ENCODE results near the gene STAP2.

STAP2 gene

GRCh38 chr19:4375164-4376027 lies 36.8 kb upstream of the STAP2 start:
- H3K9ac ChIP-seq (ENCODE audit: low read length): peak overlapping the region; percentile 33
- H3K27ac ChIP-seq (ENCODE audit: low read length): no peak overlapping the region
- no peaks in the 10 kb centered on the region for H3K36me3 ChIP-seq (ENCODE audit: control insufficient read depth, low read depth, low read length)
- no peak overlapping the region for H3K4me3 ChIP-seq (ENCODE audit: low read length)
- H3K4me1 ChIP-seq (ENCODE audit: control insufficient read depth, low read depth, low read length): peaks cover 24% of the 10 kb centered on the region
- no peaks in the 10 kb centered on the region for H3K27me3 ChIP-seq (ENCODE audit: control insufficient read depth, insufficient read depth, low read length)
- H3K9me3 ChIP-seq (ENCODE audit: control insufficient read depth, low read depth, low read length): no peaks in the 10 kb centered on the region

- peak overlapping the region; percentile 33 for H3K9ac ChIP-seq (ENCODE audit: low read length)
- no peaks in the 10 kb centered on the region for H3K9me3 ChIP-seq (ENCODE audit: control insufficient read depth, low read depth, low read length)
- no peaks in the 10 kb centered on the region for H3K27me3 ChIP-seq (ENCODE audit: control insufficient read depth, insufficient read depth, low read length)
- no peak overlapping the region for H3K4me3 ChIP-seq (ENCODE audit: low read length)
- H3K4me1 ChIP-seq (ENCODE audit: control insufficient read depth, low read depth, low read length): peaks cover 24% of the 10 kb centered on the region
- H3K36me3 ChIP-seq (ENCODE audit: control insufficient read depth, low read depth, low read length): no peaks in the 10 kb centered on the region
- no peak overlapping the region for H3K27ac ChIP-seq (ENCODE audit: low read length)
Observed at GRCh38 chr19:4374498-4375163, 36.0 kb upstream of the STAP2 start.

GRCh38 chr19:4373601-4374497 lies 35.2 kb upstream of the STAP2 start:
- peaks cover 28% of the 10 kb centered on the region for H3K4me1 ChIP-seq (ENCODE audit: control insufficient read depth, low read depth, low read length)
- no peaks in the 10 kb centered on the region for H3K36me3 ChIP-seq (ENCODE audit: control insufficient read depth, low read depth, low read length)
- no peak overlapping the region for H3K27ac ChIP-seq (ENCODE audit: low read length)
- no peaks in the 10 kb centered on the region for H3K27me3 ChIP-seq (ENCODE audit: control insufficient read depth, insufficient read depth, low read length)
- H3K9me3 ChIP-seq (ENCODE audit: control insufficient read depth, low read depth, low read length): no peaks in the 10 kb centered on the region
- H3K9ac ChIP-seq (ENCODE audit: low read length): no peak overlapping the region
- H3K4me3 ChIP-seq (ENCODE audit: low read length): no peak overlapping the region

GRCh38 chr19:4373013-4373367 lies 34.4 kb upstream of the STAP2 start:
- Histone ChIP-seq H3K4me3 (ENCODE audit: low read length) (no peak overlapping the region), H3K9ac (ENCODE audit: low read length) (no peak overlapping the region), H3K4me1 (ENCODE audit: control insufficient read depth, low read depth, low read length) (peaks cover 29% of the 10 kb centered on the region), H3K9me3 (ENCODE audit: control insufficient read depth, low read depth, low read length) (no peaks in the 10 kb centered on the region), H3K27ac (ENCODE audit: low read length) (no peak overlapping the region), H3K36me3 (ENCODE audit: control insufficient read depth, low read depth, low read length) (no peaks in the 10 kb centered on the region), H3K27me3 (ENCODE audit: control insufficient read depth, insufficient read depth, low read length) (no peaks in the 10 kb centered on the region)

GRCh38 chr19:4372165-4373012 lies 33.8 kb upstream of the STAP2 start:
- no peaks in the 10 kb centered on the region for H3K27me3 ChIP-seq (ENCODE audit: control insufficient read depth, insufficient read depth, low read length)
- H3K4me3 ChIP-seq (ENCODE audit: low read length): no peak overlapping the region
- no peak overlapping the region for H3K27ac ChIP-seq (ENCODE audit: low read length)
- H3K4me1 ChIP-seq (ENCODE audit: control insufficient read depth, low read depth, low read length): peaks cover 29% of the 10 kb centered on the region
- H3K9ac ChIP-seq (ENCODE audit: low read length): no peak overlapping the region
- no peaks in the 10 kb centered on the region for H3K36me3 ChIP-seq (ENCODE audit: control insufficient read depth, low read depth, low read length)
- no peaks in the 10 kb centered on the region for H3K9me3 ChIP-seq (ENCODE audit: control insufficient read depth, low read depth, low read length)

GRCh38 chr19:4371247-4372164 lies 32.9 kb upstream of the STAP2 start:
- H3K4me1 ChIP-seq (ENCODE audit: control insufficient read depth, low read depth, low read length): peaks cover 21% of the 10 kb centered on the region
- no peaks in the 10 kb centered on the region for H3K36me3 ChIP-seq (ENCODE audit: control insufficient read depth, low read depth, low read length)
- H3K9ac ChIP-seq (ENCODE audit: low read length): no peak overlapping the region

GRCh38 chr19:4370418-4371041 lies 31.9 kb upstream of the STAP2 start:
- no peak overlapping the region for H3K9ac ChIP-seq (ENCODE audit: low read length)
- H3K36me3 ChIP-seq (ENCODE audit: control insufficient read depth, low read depth, low read length): peaks cover 3% of the 10 kb centered on the region
- peaks cover 14% of the 10 kb centered on the region for H3K4me1 ChIP-seq (ENCODE audit: control insufficient read depth, low read depth, low read length)
- H3K27me3 ChIP-seq (ENCODE audit: control insufficient read depth, insufficient read depth, low read length): no peaks in the 10 kb centered on the region
- H3K4me3 ChIP-seq (ENCODE audit: low read length): no peak overlapping the region
- no peak overlapping the region for H3K27ac ChIP-seq (ENCODE audit: low read length)
- H3K9me3 ChIP-seq (ENCODE audit: control insufficient read depth, low read depth, low read length): no peaks in the 10 kb centered on the region

More at GRCh38 chr19:4371247-4372164, 32.9 kb upstream of the STAP2 start:
- Histone ChIP-seq H3K27me3 (ENCODE audit: control insufficient read depth, insufficient read depth, low read length) (no peaks in the 10 kb centered on the region), H3K4me3 (ENCODE audit: low read length) (no peak overlapping the region), H3K9me3 (ENCODE audit: control insufficient read depth, low read depth, low read length) (no peaks in the 10 kb centered on the region), H3K27ac (ENCODE audit: low read length) (no peak overlapping the region)

GRCh38 chr19:4369888-4370260 lies 31.2 kb upstream of the STAP2 start:
- Histone ChIP-seq H3K9me3 (ENCODE audit: control insufficient read depth, low read depth, low read length) (no peaks in the 10 kb centered on the region), H3K27me3 (ENCODE audit: control insufficient read depth, insufficient read depth, low read length) (no peaks in the 10 kb centered on the region), H3K27ac (ENCODE audit: low read length) (no peak overlapping the region), H3K9ac (ENCODE audit: low read length) (no peak overlapping the region), H3K36me3 (ENCODE audit: control insufficient read depth, low read depth, low read length) (peaks cover 3% of the 10 kb centered on the region), H3K4me1 (ENCODE audit: control insufficient read depth, low read depth, low read length) (peaks cover 7% of the 10 kb centered on the region), H3K4me3 (ENCODE audit: low read length) (no peak overlapping the region)

GRCh38 chr19:4369109-4369887 lies 30.7 kb upstream of the STAP2 start:
- Histone ChIP-seq H3K4me3 (ENCODE audit: low read length) (no peak overlapping the region), H3K27ac (ENCODE audit: low read length) (no peak overlapping the region), H3K9me3 (ENCODE audit: control insufficient read depth, low read depth, low read length) (no peaks in the 10 kb centered on the region), H3K4me1 (ENCODE audit: control insufficient read depth, low read depth, low read length) (peaks cover 4% of the 10 kb centered on the region), H3K27me3 (ENCODE audit: control insufficient read depth, insufficient read depth, low read length) (no peaks in the 10 kb centered on the region), H3K9ac (ENCODE audit: low read length) (no peak overlapping the region), H3K36me3 (ENCODE audit: control insufficient read depth, low read depth, low read length) (peaks cover 3% of the 10 kb centered on the region)
